A549 (cell line): Measurements from ENCODE around the gene AFDN. TPM values are rescaled to one million over a fixed set of nuclear protein-coding genes. Genes with fewer than 3 reads are reported as not detected.

Experiments
- ATAC-seq, 2 experiments: fragments of 200-7000 bp in 1 of 2; fragments of >200 bp in 1 of 2; cut with Nextera tagmentation in 1 of 2; cut with Tn5 transposase in 1 of 2; 3 replicates each; pipeline versions ENCODE4 v1.8.0 to v1.9.1; 2018 to 2020; ENCODE audit warnings: mild to moderate bottlenecking in 1 of 2, moderate library complexity in 1 of 2
- CTCF ChIA-PET: fragments of 300-600 bp; sonication (Branson Sonifier 250); formaldehyde crosslinking; extraction: SDS; loops from one replicate; lab custom pipeline; 2021; ENCODE audit warnings: antibody characterized with exemption, inconsistent platforms; lab: Yijun Ruan, JAX
- POLR2A ChIA-PET: fragments of 350-600 bp; formaldehyde crosslinking; extraction: SDS; loops from one replicate; lab custom pipeline; 2021; ENCODE audit warnings: antibody characterized with exemption, inconsistent platforms; lab: Yijun Ruan, JAX
- DNase-seq, 2 experiments: peaks; one replicate each; pipeline versions ENCODE4 v3.0.0 to v3.0.0-alpha.2; 2011 to 2016; ENCODE audit warnings: low read depth in 1 of 2, low spot score in 1 of 2
- FAIRE-seq: peaks from 2 replicates; lab custom pipeline; 2011; peaks lifted over from hg19 to GRCh38; lab: Jason Lieb, UNC
- H3K27ac ChIP-seq, 2 experiments: fragments of >200 bp; sonication (Bioruptor Twin); formaldehyde crosslinking; 3 replicates each; pipeline ENCODE4 v1.5.1; 2016 to 2017
- H3K4me1 ChIP-seq: fragments of >200 bp; sonication (Bioruptor Twin); formaldehyde crosslinking; 3 replicates; pipeline ENCODE4 v1.6.1; 2016
- H3K4me2 ChIP-seq: fragments of >200 bp; sonication (Bioruptor Twin); formaldehyde crosslinking; 3 replicates; pipeline ENCODE4 v1.6.1; 2016
- H3K4me3 ChIP-seq: fragments of >200 bp; sonication (Bioruptor Twin); formaldehyde crosslinking; 3 replicates; pipeline ENCODE4 v1.5.1; 2016
- H3K9me3 ChIP-seq: fragments of >200 bp; sonication (Bioruptor Twin); formaldehyde crosslinking; 3 replicates; pipeline ENCODE4 v1.6.1; 2016
- ATOH8 ChIP-seq: fragments of 250-450 bp; sonication (Bioruptor Pico); IDR thresholded peaks from 2 replicates; pipeline ENCODE4 v1.5.0; 2020; ENCODE audit warnings: low read depth, mild to moderate bottlenecking, moderate library complexity
- BHLHE40 ChIP-seq: IDR thresholded peaks from 2 replicates; pipeline ENCODE4 v1.6.1; 2012; ENCODE audit warnings: low read depth, low read length, inconsistent platforms
- CHD2 ChIP-seq: fragments of 150-350 bp; IDR thresholded peaks from 2 replicates; pipeline ENCODE4 v1.6.1; 2014; ENCODE audit warnings: low read length; ENCODE audit not compliant: partially characterized antibody
- EHMT2 ChIP-seq: fragments of 200-600 bp; sonication (generic); IDR thresholded peaks from 2 replicates; pipeline ENCODE4 v1.6.1; 2016; ENCODE audit warnings: antibody characterized with exemption, low read depth, mild to moderate bottlenecking, moderate library complexity
- ESRRA ChIP-seq: fragments of 150-350 bp; IDR thresholded peaks from 2 replicates; pipeline ENCODE4 v1.6.1; 2014; ENCODE audit warnings: mild to moderate bottlenecking, low read length, borderline replicate concordance
- FOSL2 ChIP-seq, 2 experiments: fragments of 450-650 bp in 1 of 2; fragments of >200 bp in 1 of 2; sonication (Bioruptor Twin) in 1 of 2; formaldehyde crosslinking; IDR thresholded peaks; 2 replicates each; pipeline versions ENCODE4 v1.5.0 to v1.6.1; 2016 to 2020; ENCODE audit warnings: mild to moderate bottlenecking in 1 of 2, moderate library complexity in 1 of 2
- FOXS1 ChIP-seq: fragments of 250-450 bp; sonication (Bioruptor Pico); IDR thresholded peaks from 2 replicates; pipeline ENCODE4 v1.5.0; 2020; ENCODE audit warnings: mild to moderate bottlenecking, moderate library complexity
- GATA3 ChIP-seq: IDR thresholded peaks from 2 replicates; pipeline ENCODE4 v1.6.1; 2012; ENCODE audit warnings: borderline replicate concordance
- HEYL ChIP-seq: fragments of 250-450 bp; sonication (Bioruptor Pico); IDR thresholded peaks from 2 replicates; pipeline ENCODE4 v1.8.0; 2021; ENCODE audit warnings: mild to moderate bottlenecking, moderate library complexity
- JUNB ChIP-seq: fragments of >200 bp; sonication (Bioruptor Twin); formaldehyde crosslinking; IDR thresholded peaks from 2 replicates; pipeline ENCODE4 v1.6.1; 2016
- NFE2L2 ChIP-seq: fragments of 150-350 bp; conservative IDR thresholded peaks from 2 replicates; pipeline ENCODE4 v1.6.1; 2014; ENCODE audit warnings: low read length
- NPAS2 ChIP-seq: fragments of 250-450 bp; sonication (Bioruptor Pico); IDR thresholded peaks from 2 replicates; pipeline ENCODE4 v1.8.0; 2022; ENCODE audit warnings: mild to moderate bottlenecking, moderate library complexity, borderline replicate concordance
- POLR2A ChIP-seq: IDR thresholded peaks from 2 replicates; pipeline ENCODE4 v1.6.1; 2012; ENCODE audit warnings: mild to moderate bottlenecking, low read length
- RARB ChIP-seq: fragments of 250-450 bp; sonication (Bioruptor Pico); IDR thresholded peaks from 2 replicates; pipeline ENCODE4 v1.8.0; 2021; ENCODE audit warnings: mild to moderate bottlenecking, moderate library complexity
- RNF2 ChIP-seq: fragments of 200-600 bp; sonication (generic); IDR thresholded peaks from 2 replicates; pipeline ENCODE4 v1.6.1; 2016; ENCODE audit warnings: low read depth, mild to moderate bottlenecking, antibody characterized with exemption, moderate library complexity, borderline replicate concordance
- ZFP36 ChIP-seq: fragments of 450-650 bp; IDR thresholded peaks from 2 replicates; pipeline ENCODE4 v1.6.1; 2014; ENCODE audit warnings: borderline replicate concordance; ENCODE audit not compliant: partially characterized antibody
- ZNF302 ChIP-seq: fragments of 250-450 bp; sonication (Bioruptor Pico); IDR thresholded peaks from 2 replicates; pipeline ENCODE4 v1.9.0; 2021; ENCODE audit warnings: inconsistent platforms, mild to moderate bottlenecking, moderate library complexity
- ZSCAN20 ChIP-seq: fragments of 250-450 bp; sonication (Bioruptor Pico); IDR thresholded peaks from 2 replicates; pipeline ENCODE4 v1.8.0; 2022; ENCODE audit warnings: mild to moderate bottlenecking, moderate library complexity
- WGBS: methylation state at CpG from one replicate; pipeline ENCODE4 v1.1.6; 2017; ENCODE audit errors: missing lambda C conversion rate; 5-methylcytosine and 5-hydroxymethylcytosine counted together
- polyA plus RNA-seq, 4 experiments: library from polyadenylated mRNA; depleted of rRNA in 3 of 4; stranded (reverse); fragments of >200 nt; fragmentation: RNase III in 1 of 4; extraction: RNeasy Plus Mini Kit Qiagen cat#74134 plus additional on column Dnase treatment in 1 of 4; gene quantifications; 2 replicates in 3 of 4; 3 replicates in 1 of 4; pipeline ENCODE4 v1.2.3, GENCODE V29; 2011 to 2017
- TF ChIP-seq, protein P1 (sequence below): fragments of >200 bp; sonication (Bioruptor Twin); formaldehyde crosslinking; IDR thresholded peaks from 3 replicates; pipeline ENCODE4 v1.6.1; 2016
- TF ChIP-seq, protein P2 (sequence below): IDR thresholded peaks from 2 replicates; pipeline ENCODE4 v1.6.1; 2012; ENCODE audit warnings: low read depth, borderline replicate concordance
- TF ChIP-seq, protein P3 (sequence below): fragments of 150-350 bp; IDR thresholded peaks from 2 replicates; pipeline ENCODE4 v1.6.1; 2014; ENCODE audit warnings: low read depth, mild to moderate bottlenecking, low read length

Gene AFDN
- polyA plus RNA-seq, 2 of the 4 experiments (the other 2 are of a cell fraction) = 17.5 to 40.8 TPM

DNA sequence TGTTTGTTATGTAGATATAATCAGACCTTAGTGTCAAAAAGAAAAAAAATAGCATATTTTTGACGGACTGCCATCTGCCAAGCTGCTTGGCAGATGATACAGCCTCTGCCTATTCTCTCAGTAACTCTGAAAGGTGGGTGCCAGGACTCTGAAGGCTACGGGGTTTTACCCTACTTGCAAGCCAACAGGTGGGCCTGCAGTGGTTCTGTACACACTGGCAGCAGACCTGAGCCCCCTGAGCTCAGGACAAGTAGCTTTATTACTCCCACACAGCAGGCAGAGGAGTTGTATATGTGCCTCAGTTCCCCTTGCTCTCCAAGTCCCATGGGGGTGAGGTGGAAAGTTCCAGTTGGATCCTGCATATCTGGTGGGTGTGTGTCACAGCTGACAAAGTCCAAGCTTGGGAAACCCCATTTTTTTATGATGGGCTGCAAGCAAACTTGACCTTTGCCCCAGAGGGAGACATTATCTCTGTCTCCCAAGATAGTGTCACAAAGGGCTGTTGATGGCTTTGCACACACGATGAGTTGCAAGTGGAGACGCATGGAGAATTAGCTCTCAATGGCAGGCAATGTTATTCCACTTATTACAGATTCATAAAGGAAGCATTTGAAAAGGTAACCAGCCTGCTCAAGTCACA lies 20.5 kb upstream of the AFDN start:
- Histone ChIP-seq H3K4me2 (no peak overlapping the region), H3K4me3 (no peak overlapping the region), H3K27ac (no peak overlapping the region), H3K4me1 (no peaks in the 10 kb centered on the region), H3K9me3 (no peaks in the 10 kb centered on the region)
- ATAC-seq = no peak
- WGBS = 43% methylated on average over 4 of the region's 4 CpGs
- DNase-seq = no peak
- ChIA-PET CTCF (interaction anchor here (0.5 kb wide), 1 partner anchor 798 kb away, joined by 3 read pairs; no protein-coding TSS in a partner anchor), POLR2A (no interaction called here)
- FAIRE-seq = no peak
- TF ChIP-seq JUNB = no peak
- no peak for TF ChIP-seq ESRRA
- TF ChIP-seq, protein P1, sequence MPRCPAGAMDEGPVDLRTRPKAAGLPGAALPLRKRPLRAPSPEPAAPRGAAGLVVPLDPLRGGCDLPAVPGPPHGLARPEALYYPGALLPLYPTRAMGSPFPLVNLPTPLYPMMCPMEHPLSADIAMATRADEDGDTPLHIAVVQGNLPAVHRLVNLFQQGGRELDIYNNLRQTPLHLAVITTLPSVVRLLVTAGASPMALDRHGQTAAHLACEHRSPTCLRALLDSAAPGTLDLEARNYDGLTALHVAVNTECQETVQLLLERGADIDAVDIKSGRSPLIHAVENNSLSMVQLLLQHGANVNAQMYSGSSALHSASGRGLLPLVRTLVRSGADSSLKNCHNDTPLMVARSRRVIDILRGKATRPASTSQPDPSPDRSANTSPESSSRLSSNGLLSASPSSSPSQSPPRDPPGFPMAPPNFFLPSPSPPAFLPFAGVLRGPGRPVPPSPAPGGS = no peak
- TF ChIP-seq FOXS1 (CRISPR knock-in tag) = no peak
- TF ChIP-seq NFE2L2 = no peak

- no peak overlapping the region for H3K27ac ChIP-seq
- 69% methylated on average over 6 of the region's 6 CpGs for WGBS
- ATAC-seq (no peak), FAIRE-seq (no peak), DNase-seq (no peak)
- POLR2A ChIA-PET = no interaction called here
- no peaks in the 10 kb centered on the region for H3K4me1 ChIP-seq
- TF ChIP-seq ATOH8 (CRISPR knock-in tag) = no peak
- no peak for TF ChIP-seq GATA3
- TF ChIP-seq RARB (CRISPR knock-in tag) = no peak
- H3K4me3 ChIP-seq = no peak overlapping the region
- no peak overlapping the region for H3K4me2 ChIP-seq
- CTCF ChIA-PET = no interaction called here
- no peaks in the 10 kb centered on the region for H3K9me3 ChIP-seq
These were observed 19.5 kb upstream of the AFDN start for GRCh38 chr6:167807200-167807599.

- H3K4me2 ChIP-seq = no peak overlapping the region
- H3K4me3 ChIP-seq = no peak overlapping the region
- no peak for TF ChIP-seq HEYL
- TF ChIP-seq FOSL2 (IDR thresholded peaks at IDR 0.05) = no peak
- no peak for TF ChIP-seq FOSL2 (CRISPR knock-in tag; IDR thresholded peaks at IDR 0.05)
- no peak for TF ChIP-seq CHD2
- TF ChIP-seq BHLHE40 = no peak
- TF ChIP-seq EHMT2 = no peak
- no peak for TF ChIP-seq ZSCAN20 (CRISPR knock-in tag)
- TF ChIP-seq, protein P2, sequence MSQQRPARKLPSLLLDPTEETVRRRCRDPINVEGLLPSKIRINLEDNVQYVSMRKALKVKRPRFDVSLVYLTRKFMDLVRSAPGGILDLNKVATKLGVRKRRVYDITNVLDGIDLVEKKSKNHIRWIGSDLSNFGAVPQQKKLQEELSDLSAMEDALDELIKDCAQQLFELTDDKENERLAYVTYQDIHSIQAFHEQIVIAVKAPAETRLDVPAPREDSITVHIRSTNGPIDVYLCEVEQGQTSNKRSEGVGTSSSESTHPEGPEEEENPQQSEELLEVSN = no peak
- no peak for TF ChIP-seq ZNF302 (CRISPR knock-in tag)
- no peak for TF ChIP-seq NPAS2
- TF ChIP-seq ZFP36 = no peak
- TF ChIP-seq, protein P3, sequence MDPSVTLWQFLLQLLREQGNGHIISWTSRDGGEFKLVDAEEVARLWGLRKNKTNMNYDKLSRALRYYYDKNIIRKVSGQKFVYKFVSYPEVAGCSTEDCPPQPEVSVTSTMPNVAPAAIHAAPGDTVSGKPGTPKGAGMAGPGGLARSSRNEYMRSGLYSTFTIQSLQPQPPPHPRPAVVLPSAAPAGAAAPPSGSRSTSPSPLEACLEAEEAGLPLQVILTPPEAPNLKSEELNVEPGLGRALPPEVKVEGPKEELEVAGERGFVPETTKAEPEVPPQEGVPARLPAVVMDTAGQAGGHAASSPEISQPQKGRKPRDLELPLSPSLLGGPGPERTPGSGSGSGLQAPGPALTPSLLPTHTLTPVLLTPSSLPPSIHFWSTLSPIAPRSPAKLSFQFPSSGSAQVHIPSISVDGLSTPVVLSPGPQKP = no peak
- TF ChIP-seq RARB (CRISPR knock-in tag) = no peak
- TF ChIP-seq RNF2 = no peak
- TF ChIP-seq POLR2A = no peak
- WGBS = 38% methylated on average over 3 of the region's 3 CpGs
- ChIA-PET POLR2A (no interaction called here), CTCF (no interaction called here)
- no peak for ATAC-seq
- H3K4me1 ChIP-seq = no peaks in the 10 kb centered on the region
- FAIRE-seq = no peak
- H3K9me3 ChIP-seq = no peaks in the 10 kb centered on the region
- no peak for DNase-seq
- H3K27ac ChIP-seq = no peak overlapping the region
These were observed 19.0 kb upstream of the AFDN start for GRCh38 chr6:167807756-167808155.
